CD4-positive, alpha-beta T cell treated with Interferon gamma for 1 hour (primary cell): ENCODE measurements around the gene GPX1.
"Not testable (repeated sequence)": the region's sequence is repeated elsewhere in the genome, so short reads cannot be mapped to it uniquely, and the experiment has no call there.

ENCODE experiments used
- DNase-seq: peaks from one replicate; pipeline ENCODE4 v3.0.0-alpha.2; 2020

Gene GPX1

DNA sequence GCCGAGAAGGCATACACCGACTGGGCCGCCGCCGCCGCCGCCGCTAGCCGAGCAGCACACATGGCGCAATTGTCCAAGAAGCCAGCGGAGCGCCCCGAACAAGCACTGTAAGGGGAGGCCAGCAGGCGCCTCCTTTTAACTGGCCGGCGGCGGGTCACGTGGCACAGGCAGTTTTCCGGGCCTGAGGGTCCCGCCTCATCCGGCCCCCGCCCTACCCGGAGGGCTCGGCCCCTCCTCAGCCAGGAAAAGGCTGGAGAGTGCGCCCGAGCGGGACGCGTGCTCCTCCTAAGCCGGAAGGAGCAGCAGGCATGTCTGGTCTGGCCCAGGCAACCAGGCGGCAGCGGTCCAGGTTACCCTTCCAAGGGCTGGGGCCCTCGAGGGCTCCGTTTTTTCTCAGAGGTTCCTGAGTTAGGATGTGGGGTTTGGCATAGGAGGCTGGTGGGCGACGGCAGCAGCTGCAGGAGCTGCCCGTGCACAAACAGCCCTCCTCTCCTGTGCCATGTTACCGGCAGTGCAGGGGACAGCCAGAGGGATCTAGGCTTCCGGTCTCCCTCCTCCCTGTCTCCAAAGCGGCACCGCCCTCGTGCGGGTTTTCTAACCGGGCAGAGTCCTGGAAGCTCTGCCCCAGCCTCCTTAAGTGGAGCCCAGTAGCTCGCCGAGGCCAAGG is at the start of gene GPX1:
TSS of gene GPX1 (minus strand) at position 137 of the 667 bp plus-strand sequence. CDS start at position 62, 75 bp downstream.
- peak; percentile 83 for DNase-seq

DNA sequence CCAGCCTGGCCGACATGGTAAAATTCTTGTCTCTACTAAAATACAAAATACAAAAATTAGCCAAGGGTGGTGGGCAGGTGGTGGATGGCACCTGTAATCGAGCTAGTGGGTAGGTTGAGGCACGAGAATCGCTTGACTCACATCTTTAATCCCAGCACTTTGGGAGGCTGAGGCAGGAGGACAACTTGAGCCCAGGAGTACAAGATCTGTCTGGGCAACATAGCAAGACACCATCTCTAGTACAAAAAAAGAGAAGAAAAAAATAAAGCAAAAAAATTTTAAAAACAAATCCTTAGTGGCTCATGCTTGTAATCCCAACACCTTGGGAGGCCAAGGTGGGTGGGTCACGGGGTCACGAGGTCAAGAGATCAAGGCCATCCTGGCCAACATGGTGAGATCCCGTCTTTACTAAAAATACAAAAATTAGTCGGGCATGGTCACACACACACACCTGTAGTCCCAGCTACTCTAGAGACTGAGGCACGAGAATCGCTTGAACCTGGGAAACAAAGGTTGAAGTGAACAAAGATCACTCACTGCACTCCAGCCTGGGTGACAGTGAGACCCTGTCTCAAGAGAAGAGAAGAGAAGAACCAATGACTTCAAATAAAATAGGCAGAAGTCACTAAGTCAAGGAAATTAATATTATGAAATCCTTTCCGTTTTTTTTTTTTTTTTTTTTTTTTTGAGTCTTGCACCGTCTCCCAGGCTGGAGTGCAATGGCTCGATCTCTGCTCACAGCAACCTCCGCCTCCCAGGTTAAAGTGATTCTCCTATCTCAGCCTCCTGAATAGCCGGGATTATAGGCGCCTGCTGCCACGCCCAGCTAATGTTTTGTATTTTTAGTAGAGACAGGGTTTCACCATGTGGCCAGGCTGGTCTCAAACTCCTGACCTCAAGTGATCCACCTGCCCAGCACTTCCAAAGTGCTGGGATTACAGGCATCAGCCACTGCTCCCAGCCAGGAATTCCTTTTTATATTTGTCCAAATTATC is 48.7 kb upstream of the GPX1 start:
- DNase-seq = no peak

- not testable (repeated sequence) for DNase-seq
Measured at GRCh38 chr3:49405570-49405969, 47.4 kb upstream of the GPX1 start.

DNA sequence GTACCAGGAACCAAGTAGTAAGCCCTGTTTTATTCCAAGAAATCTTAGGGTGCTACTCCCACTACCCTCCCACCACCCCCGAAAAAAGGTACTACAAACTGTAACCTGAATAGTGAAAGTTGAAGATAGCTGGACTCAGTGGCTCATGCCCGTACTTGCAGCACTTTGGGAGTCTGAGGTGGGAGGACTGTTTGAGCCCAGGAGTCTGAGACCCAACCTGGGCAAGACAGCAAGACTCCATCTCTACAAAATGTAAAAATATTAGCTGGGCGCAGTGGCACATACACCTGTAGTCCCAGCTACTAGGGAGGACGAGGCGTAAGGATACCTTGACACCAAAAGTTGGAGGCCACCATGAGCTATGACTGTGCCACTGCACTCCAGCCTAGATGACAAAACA is 45.7 kb upstream of the GPX1 start:
- DNase-seq = no peak

DNA sequence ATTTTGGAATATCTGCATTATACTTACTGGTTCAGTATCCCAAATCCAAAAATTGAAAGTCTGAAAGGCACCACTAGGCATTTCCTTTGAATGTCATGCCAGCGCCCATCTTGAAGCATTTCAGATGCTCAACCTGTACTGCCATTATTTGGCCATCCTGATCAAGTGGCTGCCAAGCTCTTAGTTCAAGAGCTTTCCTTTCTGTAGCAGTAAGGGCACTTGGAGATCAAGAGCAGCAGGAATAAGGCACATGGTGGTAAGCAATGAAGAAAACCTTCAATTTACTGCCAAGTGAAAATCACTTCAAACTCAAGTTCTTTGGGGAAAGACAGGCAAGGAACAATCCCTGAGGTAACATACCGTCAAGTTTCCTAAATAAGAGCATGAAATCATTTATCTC is 43.6 kb upstream of the GPX1 start:
- DNase-seq = no peak

DNA sequence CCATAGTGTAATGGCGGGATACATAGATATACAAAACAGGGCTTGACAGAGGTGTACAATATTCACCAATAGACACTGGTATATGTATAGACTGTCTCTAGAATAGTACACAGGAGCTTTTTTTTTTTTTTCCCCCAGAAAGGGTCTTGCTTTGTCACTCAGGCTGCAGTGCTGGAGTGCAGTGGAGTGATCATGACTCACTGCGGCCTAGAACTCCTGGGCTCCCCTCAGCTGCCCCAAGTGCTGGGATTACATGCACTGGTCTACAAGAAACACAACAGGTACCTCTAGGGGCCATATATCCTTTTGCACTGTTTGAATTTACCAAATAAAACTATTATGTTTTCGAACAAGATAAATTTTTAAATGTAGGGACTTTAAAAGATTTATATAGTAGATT is 41.3 kb upstream of the GPX1 start:
- no peak for DNase-seq

- DNase-seq = no peak
Measured at GRCh38 chr3:49397470-49397869, 39.3 kb upstream of the GPX1 start.

DNA sequence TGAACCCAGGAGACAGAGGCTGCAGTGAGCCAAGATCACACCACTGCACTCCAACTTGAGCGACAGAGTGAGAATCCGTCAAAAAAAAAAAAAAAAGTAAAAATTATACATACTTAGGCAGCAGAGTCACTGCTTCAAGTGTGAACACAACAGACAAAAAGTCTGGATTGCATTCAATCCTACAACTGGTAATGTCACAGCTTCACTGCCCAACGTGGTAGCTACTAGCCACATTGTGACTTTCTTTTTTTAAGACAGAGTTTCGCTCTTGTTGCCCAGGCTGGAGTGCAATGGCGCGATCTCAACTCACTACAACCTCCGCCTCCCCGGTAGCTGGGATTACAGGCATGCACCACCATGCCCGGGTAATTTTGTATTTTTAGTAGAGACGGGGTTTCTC is 33.2 kb upstream of the GPX1 start:
- DNase-seq = not testable (repeated sequence)

GRCh38 chr3:49389297-49389696 is 31.1 kb upstream of the GPX1 start:
- no peak for DNase-seq

DNA sequence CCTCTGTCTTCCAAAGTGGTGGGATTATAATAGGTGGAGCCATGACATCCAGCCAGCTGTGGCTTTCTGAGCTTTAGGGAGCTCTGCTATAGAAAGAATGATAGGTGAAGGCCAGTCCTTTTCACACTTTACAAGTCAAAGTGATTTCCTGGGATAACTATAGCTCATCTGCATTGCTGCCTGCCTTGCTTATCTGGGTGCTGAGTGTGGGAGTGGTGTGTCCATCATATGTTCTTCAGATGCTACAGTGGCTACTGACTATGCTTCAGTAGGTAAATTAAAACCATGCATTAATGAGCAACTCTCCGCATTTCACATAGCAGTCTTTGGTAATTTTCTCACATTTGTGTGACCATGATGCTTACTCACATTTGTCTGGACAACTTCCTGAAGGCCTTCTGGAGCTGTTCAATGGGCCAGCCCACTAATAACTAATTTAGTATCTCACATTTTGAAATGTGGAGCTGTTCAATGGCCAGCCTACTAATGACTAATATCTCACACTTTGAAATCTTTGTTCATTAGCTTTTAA is 30.2 kb upstream of the GPX1 start:
- no peak for DNase-seq

DNA sequence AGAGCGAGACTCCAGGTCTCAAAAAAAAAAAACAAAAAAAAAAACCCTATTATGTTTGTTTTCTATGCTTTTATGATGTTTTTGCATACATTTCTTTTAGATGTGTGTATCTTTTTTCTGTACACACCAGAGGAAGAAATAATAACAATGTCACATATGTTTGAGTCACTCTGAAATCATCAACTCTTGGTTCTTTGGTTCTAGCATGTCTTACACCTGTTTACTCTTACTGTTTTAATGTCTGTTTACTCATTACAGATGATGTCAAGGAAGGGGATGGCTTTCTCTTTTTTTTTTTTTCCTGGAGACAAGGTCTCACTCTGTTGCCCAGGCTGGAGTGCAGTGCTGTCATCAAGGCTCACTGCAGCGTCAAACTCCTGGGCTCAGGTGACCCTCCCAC is 29.6 kb upstream of the GPX1 start:
- no peak for DNase-seq

DNA sequence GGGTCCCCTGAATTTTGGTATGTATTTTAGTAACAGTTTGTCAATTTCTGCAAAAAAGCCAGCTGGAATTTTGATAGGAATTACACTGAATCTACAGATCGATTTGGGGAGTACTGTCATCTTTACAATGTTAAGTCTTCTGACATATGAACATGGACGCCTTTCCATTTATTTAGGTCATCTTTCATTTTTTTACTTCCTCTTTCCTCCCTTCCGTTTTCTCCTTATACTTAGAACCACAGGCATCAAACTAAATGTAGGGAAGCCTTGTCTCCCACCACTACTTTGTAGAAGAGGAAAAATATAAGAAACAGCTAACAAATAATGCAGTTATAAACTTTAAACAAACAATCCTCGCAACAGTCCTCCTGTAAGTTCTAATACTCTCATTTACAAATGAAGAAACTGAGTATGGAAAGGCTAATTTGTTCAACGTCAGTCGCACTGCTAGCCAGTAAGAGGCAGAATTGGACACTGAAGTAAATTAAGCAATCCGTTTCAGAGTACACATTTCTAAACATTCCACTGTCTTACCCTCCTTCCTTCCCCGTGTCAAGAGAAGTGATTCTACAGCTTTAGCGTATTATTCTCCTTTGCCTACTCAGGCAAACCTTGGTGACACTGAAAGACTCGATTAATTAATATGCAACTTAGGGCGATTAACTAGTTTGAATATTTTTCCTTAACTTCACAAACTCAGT is 28.1 kb upstream of the GPX1 start:
- no peak for DNase-seq

GRCh38 chr3:49385617-49386016 is 27.5 kb upstream of the GPX1 start:
- no peak for DNase-seq

DNA sequence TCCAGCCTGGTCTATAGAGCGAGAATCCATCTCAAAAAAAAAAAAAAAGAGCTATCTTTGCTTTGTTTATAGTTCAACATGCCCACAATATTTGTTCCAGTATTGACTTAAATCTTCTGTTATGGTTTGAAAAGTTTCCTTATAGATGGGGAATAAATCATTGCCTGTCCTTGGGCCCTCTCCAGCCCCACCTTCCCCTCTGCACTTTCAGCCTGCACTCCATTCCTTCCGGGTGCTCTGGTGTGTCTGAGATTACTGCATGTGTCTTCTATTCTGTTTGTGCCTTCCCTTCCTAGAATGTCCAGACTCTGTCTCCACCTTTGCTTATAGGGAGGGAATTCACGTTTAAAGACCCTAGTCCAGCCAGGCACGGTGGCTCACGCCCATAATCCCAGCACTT is 25.2 kb upstream of the GPX1 start:
- DNase-seq = no peak

DNA sequence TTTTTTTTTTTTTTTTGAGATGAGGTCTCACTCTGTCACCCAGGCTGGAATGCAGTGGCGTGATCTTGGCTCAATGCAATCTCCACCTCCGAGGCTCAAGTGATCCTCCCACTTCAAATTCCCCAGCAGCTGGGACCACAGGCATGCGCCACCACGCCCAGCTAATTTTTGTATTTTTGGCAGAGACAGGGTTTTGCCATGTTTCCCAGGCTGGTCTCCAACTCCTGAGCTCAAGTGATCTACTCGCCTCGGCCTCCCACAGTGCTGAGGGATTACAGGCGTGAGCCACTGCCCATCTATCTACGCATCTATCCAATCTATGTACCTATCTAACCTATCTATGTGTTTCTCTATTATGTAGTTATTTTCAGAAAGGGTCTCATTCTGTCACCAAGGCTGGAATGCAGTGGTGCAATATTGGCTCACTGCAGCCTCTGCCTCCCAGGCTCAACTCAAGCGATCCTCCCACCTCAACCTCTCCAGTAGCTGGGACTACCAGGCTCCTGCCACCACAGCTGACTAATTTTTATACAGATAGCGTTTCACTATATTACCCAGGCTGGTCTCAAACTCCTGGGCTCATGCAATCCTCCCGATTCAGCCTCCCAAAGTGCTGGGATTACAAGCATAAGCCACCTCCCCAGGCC is 20.2 kb upstream of the GPX1 start:
- no peak for DNase-seq

DNA sequence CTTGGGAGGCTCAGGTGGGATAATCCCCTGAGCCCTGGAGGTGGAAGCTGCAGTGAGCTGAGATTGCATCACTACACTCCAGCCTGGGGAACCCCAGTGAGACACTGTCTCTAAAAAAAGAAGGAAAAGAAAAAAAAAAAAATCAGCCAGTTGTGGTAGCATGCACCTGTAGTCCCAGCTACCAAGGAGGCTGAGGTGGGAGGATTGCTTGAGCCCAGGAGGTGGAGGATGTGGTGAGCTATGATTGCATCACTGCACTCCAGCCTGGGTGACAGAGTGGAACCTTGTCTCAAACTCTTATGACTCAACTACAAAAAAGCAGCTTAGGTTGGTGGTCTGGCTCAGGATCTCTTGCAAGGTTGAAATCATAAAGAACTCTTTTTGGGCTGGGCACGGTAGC is 19.3 kb upstream of the GPX1 start:
- DNase-seq = peak; percentile 41

- DNase-seq = no peak
Measured at GRCh38 chr3:49371946-49372345, 13.8 kb upstream of the GPX1 start.

DNA sequence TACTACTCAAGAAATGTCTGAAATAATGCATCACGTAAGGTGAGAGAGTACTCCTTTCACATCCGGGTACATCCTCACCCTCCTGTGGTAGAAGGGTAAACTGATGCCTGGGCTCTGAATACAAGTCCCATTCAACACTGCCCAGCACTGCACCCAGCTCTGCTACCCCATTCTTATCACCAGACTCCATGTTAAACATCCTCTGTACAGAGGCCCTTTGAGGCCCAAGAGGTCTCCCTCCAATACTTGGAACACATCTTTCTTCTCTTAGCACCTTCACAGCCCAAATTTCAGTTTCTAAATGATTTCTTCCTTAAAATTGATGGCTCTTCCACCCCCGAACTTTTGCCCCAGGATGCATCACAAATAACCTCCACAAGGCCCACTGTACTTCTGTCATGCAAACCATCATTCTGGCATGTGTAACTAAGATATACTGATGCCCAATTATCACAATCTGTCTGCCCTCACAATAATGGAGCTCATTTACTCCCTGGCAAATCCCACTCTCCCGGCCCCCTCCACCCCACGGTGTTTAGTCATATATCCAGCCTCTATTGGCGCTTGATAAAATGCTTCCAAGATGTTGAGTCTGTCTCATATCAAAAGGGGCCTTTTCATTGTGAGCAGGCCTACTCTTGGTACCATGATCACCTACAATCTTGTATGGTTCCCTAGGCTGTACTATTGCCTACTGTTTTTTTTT is 12.6 kb upstream of the GPX1 start:
- DNase-seq = no peak

GRCh38 chr3:49362561-49362960 is 4.4 kb upstream of the GPX1 start:
- no peak for DNase-seq

DNA sequence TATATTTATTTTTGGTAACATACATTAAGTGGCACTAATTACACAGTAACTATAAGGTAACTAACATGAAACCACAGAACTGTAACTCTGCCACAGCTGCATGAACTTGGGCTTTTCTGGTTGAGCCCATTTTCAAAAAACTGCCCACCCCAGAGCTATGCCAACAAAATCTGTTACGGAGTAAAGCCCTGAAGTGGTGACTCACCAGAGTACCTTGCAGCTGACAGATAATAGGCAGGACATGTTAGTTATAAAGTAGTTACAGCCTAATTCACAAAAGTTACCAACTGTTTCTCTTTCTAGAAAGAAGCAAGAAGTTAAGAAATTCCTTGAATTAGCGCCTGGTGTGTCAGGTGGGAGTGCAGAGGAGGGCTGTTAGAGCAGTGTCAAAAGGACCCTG is 1.5 kb upstream of the GPX1 start:
- DNase-seq = no peak

DNA sequence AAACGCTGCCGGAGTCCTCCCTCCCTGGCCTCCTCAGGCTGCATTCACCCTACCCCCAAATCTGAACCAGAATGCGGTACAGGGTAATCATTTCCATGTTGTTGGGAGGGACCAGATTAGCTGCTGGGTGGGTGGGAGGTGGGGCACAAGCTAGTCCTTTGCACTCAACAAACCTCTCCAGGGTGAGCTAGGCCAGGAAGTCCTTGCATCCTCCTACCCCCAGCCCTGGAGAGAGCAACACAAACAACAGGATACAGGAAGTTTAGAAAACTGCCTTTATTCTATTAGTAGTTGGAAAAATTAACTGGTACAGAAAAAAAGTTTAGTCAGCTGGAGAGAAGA is 702 bp upstream of the GPX1 start:
- DNase-seq = no peak
